ENCODE data around the gene UGT1A4. TPM values are rescaled to one million over a fixed set of nuclear protein-coding genes. Genes with fewer than 3 reads are reported as not detected.

Gene UGT1A4
- total RNA-seq, 2 experiments from 2014 or later, result not detected

- Mint-ChIP-seq H3K36me3 (ENCODE audit: low read depth) (no peaks in the 10 kb centered on the region), H3K4me1 (ENCODE audit: low read depth) (no peaks in the 10 kb centered on the region), H3K4me3 (no peak overlapping the region), H3K9me3 (no peaks in the 10 kb centered on the region), H3K27me3 (peaks cover 5% of the 10 kb centered on the region), H3K27ac (no peak overlapping the region)
- DNase-seq (no peak), ATAC-seq (no peak)
- intact Hi-C loops (cut with micrococcal nuclease), result no loop called here
- no peak for TF ChIP-seq CTCF (IDR thresholded peaks at IDR 0.05)
- POLR2A ChIA-PET, result interaction anchor here (0.6 kb wide), 1 partner anchor 202 kb away, joined by 3 read pairs; no protein-coding TSS in a partner anchor
- CTCF ChIA-PET, result no interaction called here
Measured at GRCh38 chr2:233811732-233812131, 93.2 kb downstream of the UGT1A4 start.

GRCh38 chr2:233813236-233814055, 94.9 kb downstream of the UGT1A4 start:
- no peaks in the 10 kb centered on the region for H3K36me3 Mint-ChIP-seq (ENCODE audit: low read depth)
- no peak overlapping the region for H3K4me3 Mint-ChIP-seq
- CTCF ChIA-PET, result interaction anchor here (0.7 to 1.1 kb wide), 2 partner anchors 43 to 44 kb away, joined by 3 read pairs; no protein-coding TSS in a partner anchor
- TF ChIP-seq CTCF (IDR thresholded peaks at IDR 0.05), result no peak
- peaks cover 3% of the 10 kb centered on the region for H3K27me3 Mint-ChIP-seq
- no peak for DNase-seq
- intact Hi-C loops (cut with micrococcal nuclease), result no loop called here
- H3K4me1 Mint-ChIP-seq (ENCODE audit: low read depth), result no peaks in the 10 kb centered on the region
- POLR2A ChIA-PET, result no interaction called here
- no peak for ATAC-seq
- H3K9me3 Mint-ChIP-seq, result no peaks in the 10 kb centered on the region
- no peak overlapping the region for H3K27ac Mint-ChIP-seq

GRCh38 chr2:233814056-233814835, 95.7 kb downstream of the UGT1A4 start:
- Mint-ChIP-seq H3K4me1 (ENCODE audit: low read depth) (no peaks in the 10 kb centered on the region), H3K27ac (no peak overlapping the region), H3K9me3 (no peaks in the 10 kb centered on the region), H3K36me3 (ENCODE audit: low read depth) (no peaks in the 10 kb centered on the region), H3K27me3 (peaks cover 3% of the 10 kb centered on the region), H3K4me3 (no peak overlapping the region)
- ChIA-PET CTCF (interaction anchor here (1.1 kb wide), 1 partner anchor 43 kb away, joined by 3 read pairs; no protein-coding TSS in a partner anchor), POLR2A (no interaction called here)
- TF ChIP-seq CTCF (IDR thresholded peaks at IDR 0.05), result no peak
- peak; percentile 45 for ATAC-seq
- no peak for DNase-seq
- intact Hi-C loops (cut with micrococcal nuclease), result no loop called here

GRCh38 chr2:233815861-233816260, 97.3 kb downstream of the UGT1A4 start:
- Mint-ChIP-seq H3K4me3 (no peak overlapping the region), H3K27ac (no peak overlapping the region), H3K9me3 (no peaks in the 10 kb centered on the region), H3K4me1 (ENCODE audit: low read depth) (no peaks in the 10 kb centered on the region), H3K36me3 (ENCODE audit: low read depth) (no peaks in the 10 kb centered on the region), H3K27me3 (peaks cover 1% of the 10 kb centered on the region)
- TF ChIP-seq CTCF (IDR thresholded peaks at IDR 0.05), result no peak
- ChIA-PET CTCF (no interaction called here), POLR2A (no interaction called here)
- intact Hi-C loops (cut with micrococcal nuclease), result no loop called here
- ATAC-seq (no peak), DNase-seq (no peak)

GRCh38 chr2:233816334-233816733, 97.8 kb downstream of the UGT1A4 start:
- ChIA-PET POLR2A (no interaction called here), CTCF (no interaction called here)
- ATAC-seq, result no peak
- Mint-ChIP-seq H3K9me3 (no peaks in the 10 kb centered on the region), H3K4me3 (no peak overlapping the region), H3K36me3 (ENCODE audit: low read depth) (no peaks in the 10 kb centered on the region), H3K27ac (no peak overlapping the region), H3K27me3 (peaks cover 1% of the 10 kb centered on the region), H3K4me1 (ENCODE audit: low read depth) (no peaks in the 10 kb centered on the region)
- DNase-seq, result no peak
- no peak for TF ChIP-seq CTCF (IDR thresholded peaks at IDR 0.05)
- intact Hi-C loops (cut with micrococcal nuclease), result no loop called here

Data from activated CD8-positive, alpha-beta T cell treated with anti-CD3 and anti-CD28 coated beads for 36 hours (primary cell).